HK-2 (cell line): ENCODE results near the gene RHBDD3.

Source experiments
- DNase-seq: peaks from one replicate; pipeline ENCODE4 v3.0.0-alpha.2; 2018; ENCODE audit not compliant: unreplicated experiment

The RHBDD3 gene

DNA sequence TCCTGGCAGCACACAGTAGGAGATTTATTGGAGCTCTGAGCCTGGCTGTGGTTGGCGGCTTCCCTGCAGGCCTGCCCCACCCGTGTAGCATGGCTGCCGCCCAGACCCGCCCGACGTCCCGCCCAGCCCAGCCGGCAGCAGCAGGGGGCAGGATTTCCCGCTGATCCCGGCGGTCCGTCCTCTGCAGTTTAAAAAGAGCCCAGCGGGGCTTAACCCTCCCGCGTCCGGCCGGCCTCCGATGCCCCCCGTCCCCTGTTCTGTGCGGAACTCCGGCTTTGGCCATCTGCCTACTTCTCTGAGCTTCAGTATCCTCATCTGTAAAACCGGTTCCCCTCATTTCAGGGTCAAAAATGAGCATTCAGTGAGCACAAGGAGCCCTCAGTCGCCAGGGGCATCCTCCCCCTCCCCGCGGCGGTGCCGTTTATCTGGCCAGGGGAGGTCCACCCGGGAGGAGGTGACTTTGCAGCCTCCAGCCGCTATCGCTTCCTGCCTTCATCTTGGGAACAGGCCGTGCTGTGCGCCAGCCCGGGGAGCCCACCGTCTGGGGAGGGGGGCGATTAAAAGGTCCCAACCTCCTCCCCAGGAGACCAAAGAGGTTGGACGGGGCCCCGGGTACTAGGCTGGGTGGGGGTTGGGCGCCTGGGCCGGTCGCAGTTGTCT is 38.5 kb upstream of the RHBDD3 start, which contains the start of gene GAS2L1:
Gene GAS2L1, plus strand, starts transcription at position 476 of the 660 bp plus-strand sequence. CDS start 1,456 bp downstream, outside the sequence.
- DNase-seq, result peak; percentile 82

DNA sequence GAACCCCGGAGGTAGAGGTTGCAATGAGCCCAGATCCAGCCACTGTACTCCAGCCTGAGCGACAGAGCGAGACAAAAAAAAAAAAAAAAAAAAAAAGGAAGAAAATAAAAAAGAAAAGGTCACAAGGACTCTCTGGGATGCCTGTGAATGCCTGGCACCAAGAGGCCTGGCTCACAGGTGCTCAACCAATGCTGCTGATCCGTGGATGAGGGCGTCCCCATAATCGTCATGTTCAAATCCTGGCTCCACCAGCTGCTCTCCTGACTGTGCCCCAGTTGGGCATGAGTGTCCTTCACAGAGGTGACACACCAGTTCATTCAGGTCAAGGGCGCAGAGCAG is 38.0 kb upstream of the RHBDD3 start:
- DNase-seq, result no peak

DNA sequence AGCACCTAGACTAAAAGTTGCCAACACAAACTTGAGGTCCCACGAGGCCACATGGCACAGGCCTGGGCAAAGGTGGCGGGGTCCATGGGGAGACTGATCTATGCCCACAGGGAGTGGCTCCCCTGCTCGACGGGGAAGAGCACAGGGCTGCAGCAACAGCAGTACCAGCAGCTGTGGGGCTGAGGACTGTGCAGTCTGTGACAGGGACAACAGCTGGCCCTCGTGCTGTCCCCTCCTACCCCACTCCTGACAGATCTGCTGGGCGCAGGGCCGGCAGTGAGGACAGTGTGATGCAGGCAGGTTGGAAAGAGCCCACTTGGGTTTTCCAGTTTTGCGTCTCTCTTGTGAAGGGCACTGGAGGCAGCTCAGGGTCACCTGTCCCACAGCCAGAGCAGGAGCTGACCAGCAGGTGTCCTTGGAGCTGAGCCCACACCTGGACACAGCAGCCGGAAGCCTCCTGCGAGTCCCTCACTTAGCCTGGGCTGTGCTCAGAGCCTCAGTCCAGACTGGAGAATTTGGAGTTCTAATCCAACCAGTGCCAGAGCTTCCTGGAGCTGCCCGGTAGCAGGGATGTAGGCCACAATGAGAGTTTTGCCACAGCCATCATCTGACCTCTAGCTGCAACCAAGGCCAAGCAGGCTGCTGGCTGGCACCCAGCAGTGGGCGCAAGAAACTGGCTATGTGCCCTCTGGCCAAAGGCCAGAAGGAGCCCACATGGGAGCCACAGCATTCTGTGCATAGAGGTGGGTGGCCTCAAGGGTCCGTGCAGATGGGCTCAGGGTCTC is 35.1 kb upstream of the RHBDD3 start:
- DNase-seq, result no peak

DNA sequence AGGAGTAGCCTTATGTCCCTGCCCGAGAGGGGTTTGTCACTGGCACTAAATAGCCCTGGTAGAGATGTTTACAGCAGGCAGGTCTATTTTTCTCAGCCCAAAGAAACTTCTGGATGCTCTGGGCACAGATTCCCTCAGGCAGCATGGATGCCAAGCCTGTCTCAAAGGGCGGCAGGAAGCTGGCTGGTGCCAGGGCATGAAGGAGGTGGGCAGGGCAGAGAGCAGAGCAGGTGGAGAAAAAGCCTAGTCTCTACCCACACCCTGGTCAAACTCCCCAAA is 34.6 kb upstream of the RHBDD3 start:
- no peak for DNase-seq

DNA sequence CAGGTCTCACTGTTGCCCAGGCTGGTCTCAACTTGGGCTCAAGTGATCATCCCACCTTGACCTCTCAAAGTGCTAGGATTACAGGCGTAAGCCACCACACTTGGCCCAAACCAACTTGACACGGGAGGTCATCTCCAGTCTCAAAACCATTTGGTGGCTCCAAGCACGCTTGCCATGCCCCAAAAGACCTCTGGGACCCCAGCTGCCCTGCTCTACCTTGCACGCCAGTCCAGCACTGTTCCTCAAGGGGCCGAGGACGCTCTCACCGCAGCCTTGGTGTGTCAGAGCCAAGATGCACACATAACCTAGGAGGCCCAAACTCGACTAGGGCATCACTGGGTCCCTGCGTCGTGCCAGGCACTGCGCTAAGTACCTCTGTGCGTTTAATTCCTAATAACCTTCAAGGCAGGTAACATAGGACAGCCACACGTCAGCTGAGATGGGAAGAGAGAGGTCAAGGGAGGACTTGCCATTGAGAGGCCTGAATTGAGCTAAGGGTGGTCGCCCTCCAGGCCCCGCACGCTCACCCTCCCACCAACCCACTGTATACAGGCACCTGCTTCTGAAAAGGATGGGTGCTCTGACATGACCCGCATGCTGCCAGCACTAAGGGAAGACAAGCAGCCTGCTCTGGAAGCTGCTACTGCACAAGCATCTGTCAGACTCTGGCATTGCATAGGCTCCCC is 34.1 kb upstream of the RHBDD3 start:
- DNase-seq, result no peak

DNA sequence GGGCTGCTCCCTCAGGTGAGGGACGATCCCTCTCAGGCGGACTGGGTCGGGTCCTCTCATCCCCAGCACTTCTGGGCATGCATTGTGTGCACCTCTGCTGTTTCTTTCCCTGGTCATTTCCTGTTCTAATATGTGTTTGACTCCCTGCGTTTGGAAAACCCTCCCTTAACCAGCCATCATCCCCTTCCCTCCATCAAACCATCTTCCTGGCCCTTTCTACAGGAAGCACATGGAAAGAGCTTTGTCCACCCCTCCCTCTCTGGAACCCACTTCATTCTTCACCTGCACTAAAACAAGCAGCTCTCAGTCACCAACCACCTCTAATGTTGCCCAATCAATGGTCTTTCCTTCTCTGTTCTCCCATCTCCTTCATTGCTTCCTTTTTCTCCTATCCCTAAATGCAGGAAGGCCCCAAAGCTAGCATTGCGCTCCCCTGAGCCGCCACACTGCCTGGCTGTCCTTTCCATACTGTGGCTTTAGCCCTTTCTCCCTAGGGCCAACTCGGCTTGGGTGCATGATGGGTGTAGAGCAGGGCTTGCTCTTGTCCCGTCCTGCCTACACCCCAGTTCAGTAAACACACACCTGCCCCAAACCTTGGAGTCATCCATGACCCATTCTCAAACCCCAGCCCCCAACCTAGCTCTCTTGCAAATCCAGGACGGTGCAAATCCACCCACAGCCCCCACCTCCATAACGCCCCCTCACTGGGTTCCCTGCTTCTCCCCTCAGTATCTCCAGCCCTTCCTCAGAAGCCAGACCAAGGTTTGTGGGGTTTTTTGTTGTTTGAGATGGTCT is 33.2 kb upstream of the RHBDD3 start:
- no peak for DNase-seq

DNA sequence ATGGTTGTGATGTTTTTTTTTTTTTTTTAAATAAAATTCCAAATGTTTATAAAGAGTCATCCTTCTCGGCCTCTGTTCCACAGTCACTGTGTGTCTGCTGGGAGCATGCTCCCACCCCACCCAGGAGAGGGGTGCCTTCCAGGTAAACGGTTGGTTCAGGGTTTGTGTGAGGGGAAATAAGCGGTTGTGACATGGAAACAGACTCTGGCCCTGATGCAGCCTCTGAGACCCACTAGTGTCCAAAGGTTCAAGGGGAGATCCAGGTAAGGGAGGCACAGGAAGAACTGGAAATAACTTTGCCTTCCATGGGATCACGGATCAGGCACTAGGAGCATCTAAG is 32.7 kb upstream of the RHBDD3 start:
- no peak for DNase-seq

DNA sequence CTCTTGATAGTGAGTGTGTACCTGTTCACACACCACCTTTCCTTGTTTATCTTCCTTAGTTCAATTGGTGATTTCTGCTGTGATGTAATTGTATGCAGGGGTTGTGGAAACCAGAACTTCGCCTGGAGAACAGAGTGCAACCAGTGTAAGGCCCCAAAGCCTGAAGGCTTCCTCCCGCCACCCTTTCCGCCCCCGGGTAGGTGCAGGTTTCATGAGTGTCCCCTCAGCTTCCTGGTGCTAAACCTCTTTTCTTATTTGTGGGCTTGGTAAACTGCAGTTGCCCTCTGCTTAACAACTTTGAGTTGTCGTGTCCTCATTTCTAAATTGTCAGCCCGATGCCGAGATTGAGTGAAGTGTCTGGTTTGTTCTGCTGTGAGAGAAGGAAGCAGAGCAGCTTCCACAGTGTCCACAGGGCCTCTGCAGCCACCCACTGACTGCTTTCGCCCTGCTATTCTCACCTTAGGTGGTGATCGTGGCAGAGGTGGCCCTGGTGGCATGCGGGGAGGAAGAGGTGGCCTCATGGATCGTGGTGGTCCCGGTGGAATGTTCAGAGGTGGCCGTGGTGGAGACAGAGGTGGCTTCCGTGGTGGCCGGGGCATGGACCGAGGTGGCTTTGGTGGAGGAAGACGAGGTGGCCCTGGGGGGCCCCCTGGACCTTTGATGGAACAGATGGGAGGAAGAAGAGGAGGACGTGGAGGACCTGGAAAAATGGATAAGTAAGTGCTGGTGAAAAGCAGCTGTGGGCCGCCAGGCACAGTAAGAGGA is 31.5 kb upstream of the RHBDD3 start:
- no peak for DNase-seq

DNA sequence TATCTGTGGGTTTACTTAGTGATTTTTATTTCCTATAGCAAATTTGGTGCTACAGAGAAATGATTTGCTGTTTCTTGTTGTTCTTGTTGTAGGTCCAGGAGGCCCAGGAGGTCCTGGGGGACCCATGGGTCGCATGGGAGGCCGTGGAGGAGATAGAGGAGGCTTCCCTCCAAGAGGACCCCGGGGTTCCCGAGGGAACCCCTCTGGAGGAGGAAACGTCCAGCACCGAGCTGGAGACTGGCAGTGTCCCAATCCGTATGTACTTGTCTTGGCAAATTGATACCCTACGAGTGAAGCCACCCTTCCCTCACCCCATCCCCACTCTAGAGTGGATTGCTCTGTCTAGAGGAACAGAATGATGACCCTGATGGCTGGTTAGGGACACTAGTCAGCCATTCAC is 30.9 kb upstream of the RHBDD3 start:
- DNase-seq, result no peak

DNA sequence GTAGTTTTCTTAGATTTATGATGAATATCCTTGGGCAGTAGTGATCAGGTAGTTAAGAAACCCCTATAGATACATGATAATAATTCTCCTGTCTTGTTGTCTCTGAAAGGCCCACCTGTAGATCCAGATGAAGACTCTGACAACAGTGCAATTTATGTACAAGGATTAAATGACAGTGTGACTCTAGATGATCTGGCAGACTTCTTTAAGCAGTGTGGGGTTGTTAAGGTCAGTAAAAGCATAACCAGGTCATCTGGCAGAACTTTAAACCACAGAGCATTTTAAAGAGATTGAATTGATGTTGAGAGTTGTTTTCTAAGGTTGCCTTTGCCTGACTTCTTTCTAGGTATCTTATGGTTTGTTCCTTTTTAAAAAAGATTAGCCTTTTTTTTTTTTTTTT is 24.6 kb upstream of the RHBDD3 start:
- no peak for DNase-seq

DNA sequence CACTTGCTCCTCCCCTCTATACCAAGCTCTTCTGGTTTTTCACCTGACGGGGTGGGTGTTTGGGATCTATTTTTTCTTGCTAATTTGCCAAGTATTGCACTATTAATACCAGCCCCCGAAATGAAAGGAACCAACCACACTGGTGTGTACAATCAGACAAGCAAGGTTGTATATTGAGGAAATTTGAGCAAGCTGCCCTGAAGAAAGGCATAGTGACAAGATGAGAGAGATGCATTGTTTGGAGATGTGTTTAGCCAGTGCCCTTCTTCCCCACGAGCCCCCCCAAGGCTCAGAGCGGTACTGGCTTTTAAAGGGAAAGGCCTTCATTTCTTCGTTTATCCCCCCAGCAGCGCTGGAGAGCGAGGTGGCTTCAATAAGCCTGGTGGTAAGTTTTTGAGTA is 23.4 kb upstream of the RHBDD3 start:
- no peak for DNase-seq

DNA sequence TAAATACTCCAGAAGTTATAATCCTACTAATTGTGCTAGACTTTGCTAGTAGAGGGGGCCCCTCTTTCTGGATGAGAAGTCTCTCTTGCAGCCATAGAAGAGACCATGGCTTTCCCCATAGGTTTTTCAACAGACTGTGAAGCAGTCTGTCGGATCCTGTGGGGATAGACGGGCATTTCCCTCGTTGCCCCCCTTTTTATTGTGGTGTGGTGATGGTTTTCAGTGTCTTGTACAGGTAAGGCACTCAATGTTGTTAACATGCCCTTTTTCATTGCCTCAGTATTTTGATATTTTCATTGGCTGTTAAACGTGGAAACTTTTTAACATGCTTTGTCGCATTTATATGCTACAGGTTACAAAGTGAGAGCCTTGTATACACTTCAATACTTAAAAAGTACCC is 22.3 kb upstream of the RHBDD3 start:
- no peak for DNase-seq

DNA sequence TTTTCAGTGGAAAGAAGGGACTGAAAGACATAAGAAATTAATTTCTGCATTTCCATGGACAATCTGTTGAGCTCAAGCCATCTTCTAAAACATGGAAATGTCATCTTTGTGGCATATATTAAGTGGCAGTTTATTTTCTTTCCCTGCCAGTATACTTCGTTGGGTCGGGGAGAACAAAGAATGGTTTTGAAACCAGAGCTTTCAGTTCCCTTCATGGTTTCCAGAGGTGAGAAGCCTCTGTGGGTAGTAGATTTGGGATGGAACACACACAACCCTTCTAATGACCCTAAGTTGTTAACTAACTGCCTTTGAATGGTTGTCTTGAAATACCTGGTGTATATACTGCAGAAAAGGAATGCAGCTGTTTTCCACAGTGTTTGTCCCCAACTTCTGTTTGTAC is 21.1 kb upstream of the RHBDD3 start:
- DNase-seq, result no peak

DNA sequence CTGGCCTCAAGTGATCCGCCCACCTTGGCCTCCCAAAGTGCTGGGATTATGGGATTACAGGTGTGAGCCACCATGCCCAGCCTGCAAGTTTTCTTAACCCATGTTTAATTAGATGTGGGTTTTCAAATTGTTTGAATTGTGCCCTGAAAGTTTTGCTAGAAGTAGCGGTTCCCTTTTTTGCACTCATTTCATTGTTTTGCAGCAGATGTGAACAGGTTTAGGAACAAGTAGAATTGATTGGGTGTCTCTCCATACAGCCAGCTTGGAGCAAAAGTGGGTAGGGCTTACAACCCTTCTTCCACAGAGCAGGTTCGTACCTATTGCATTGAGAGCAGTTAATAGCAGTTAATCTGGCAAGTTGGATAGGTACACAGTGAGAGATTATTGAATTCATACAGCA is 16.4 kb upstream of the RHBDD3 start:
- DNase-seq, result no peak

DNA sequence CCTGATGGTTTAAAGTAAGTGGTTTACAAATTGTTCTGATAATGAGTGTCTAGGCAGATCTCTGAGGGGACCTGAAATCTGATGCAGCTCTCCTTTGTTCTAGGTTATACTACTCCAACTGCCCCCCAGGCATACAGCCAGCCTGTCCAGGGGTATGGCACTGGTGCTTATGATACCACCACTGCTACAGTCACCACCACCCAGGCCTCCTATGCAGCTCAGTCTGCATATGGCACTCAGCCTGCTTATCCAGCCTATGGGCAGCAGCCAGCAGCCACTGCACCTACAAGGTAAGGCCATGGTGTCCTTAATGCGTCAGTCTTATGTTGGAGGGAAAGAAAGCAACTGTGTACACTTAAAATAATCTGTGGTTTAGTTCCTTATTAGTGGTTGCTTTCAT is 10.1 kb upstream of the RHBDD3 start:
- DNase-seq, result no peak

DNA sequence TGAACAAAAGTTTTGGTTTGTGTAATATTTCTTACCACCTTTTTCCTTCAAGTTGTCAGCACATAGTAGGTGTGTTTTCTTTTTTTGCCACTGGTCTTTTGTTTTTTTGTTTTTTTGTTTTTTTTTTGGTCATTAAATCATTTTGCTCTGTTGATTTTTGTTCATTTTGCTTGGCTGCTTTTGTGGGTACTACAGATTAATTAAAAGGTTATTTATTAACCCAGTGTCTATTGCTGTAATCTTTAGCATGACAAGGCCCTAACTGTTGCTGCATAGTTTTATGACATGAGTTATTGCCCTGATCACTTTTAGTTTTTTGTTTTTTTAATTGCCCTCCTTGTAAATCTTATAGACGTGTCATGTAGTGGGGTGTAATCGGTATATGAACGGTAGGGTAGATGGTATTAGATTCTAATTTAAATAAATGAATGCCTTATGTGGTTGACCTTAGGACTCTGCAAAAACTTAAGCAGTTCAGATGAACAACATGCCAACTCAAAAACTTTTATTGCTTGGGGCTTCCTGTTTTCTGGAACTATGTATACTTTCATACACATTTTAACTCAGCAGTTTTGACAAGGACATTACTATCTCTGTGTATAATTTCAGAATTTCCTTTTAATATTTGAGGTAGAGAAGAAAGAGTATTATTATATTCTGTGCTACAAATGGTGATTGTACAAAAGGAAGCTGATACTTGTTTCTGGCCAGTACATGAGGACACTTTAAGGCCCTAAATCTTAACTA is 8.2 kb upstream of the RHBDD3 start:
- DNase-seq, result no peak

DNA sequence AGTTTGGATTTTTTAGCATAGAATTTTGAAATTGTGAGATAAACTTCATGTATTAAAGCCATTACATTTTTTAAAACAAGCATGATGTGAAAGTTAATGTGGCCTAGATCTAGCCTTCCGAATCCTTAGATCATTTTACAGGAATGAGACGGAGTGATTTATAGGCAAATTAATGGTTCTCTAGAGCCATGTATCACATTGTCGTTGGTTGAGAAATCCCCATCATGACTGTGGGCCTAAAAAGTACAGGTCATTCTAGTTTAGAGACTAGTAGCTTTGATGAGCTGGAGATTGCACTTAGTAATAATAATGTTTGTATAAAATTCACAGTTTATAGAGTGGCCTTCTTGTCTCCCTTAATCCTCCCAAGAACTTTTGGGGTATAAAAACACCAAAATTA is 7.4 kb upstream of the RHBDD3 start:
- DNase-seq, result no peak

DNA sequence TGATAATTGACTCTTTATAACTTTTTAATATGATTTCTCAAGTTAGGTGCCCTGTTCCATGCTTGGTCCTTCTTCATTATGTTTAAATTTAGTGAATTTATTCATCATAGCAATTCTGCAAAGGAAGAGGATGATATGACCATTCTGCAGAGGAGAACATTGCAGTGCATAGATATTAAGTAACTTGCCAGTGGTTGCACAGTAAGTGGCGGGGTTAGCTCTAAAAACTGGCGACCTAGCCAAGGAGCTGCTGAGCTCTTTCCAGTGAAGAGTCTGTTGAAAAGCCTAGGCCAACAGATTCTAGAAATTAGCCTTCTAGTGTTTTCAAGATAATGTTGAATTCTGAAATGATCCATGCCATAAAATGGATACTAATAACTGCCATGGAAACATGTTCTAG is 4.8 kb upstream of the RHBDD3 start:
- no peak for DNase-seq

DNA sequence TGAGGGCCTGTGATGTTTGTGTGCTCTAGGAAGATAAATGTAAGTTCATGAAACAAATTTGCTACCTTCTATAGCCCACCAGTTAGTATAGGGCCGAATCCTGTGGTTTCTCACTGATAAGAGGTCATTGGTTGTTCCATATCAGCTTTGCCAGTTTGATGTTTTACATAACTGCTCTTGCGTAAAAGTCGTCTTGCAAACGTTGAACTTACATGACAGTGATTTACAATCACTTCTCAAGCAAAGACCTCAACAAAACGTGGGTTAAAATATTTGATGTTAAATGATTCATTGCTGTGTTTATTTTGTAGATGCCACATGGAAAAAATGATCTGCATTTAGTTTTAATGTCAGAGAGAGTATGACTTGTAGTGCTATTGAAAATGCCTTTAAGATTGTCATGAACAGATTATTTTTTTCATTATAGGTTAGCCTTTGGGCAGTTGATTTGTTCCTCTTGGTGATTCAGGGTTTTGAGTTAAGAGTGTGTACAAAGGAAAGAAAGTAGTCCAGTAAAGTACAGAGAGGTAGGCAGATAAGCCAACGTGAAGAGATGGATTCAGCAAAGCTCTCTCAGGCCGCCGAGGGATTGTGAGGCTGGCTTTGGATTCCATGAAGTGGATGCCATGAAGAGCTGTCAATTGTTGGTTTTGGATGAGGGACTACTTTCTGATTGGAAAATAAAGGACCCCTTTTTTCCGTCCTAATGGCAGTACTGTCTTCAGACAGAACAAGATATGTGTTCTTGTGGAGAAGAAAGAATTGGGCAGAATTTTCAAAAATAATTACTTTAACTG is 2.9 kb upstream of the RHBDD3 start:
- no peak for DNase-seq

DNA sequence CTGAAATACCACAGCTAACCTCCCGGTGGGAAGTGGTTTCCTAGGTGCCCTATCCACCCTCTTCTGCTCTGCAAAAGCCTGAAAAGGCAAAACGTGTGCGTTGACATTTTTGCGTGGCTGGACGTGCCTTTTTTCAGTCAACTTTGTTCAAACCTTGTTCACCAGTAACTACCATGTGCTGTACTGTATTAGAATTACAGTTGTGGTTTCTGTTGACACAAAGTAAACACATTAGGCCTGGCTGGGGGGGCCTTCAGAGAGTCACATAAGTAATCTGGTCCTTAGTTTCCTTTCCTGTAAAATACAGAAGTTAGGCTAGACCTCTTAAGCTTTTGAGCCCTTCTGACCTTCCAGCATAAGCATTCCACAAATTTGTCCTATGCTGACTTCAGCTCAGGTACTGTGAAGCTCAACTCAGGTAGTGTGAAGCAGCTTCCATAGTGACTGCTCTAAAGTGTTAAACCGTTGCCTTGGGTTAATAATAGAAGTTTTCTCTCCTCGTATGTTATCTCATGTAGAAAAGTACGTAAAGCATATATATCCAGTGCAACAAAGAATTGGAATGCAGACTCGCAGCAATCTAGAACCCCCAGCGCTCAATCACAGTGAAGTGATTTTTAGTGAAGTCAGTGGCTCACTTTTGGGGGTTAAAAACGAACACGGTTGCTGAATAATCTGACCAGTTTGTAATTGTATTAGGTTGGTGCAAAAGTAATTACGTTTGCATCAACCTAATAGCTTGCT is 2.1 kb upstream of the RHBDD3 start:
- no peak for DNase-seq
